Suprapubic skin (tissue), 4 donors: ENCODE measurements around the gene NPAS3. TPM values are rescaled to one million over a fixed set of nuclear protein-coding genes. Genes with fewer than 3 reads are reported as not detected.

Experiments
- DNase-seq, 2 donors: peaks; one replicate each; pipeline ENCODE4 v3.0.0-alpha.2; 2019; ENCODE audit warnings: low spot score in 2 of 2
- H3K27ac ChIP-seq: fragments of 200-600 bp; sonication (generic); one replicate; pipeline ENCODE4 v1.5.1; 2019
- H3K27me3 ChIP-seq: fragments of 200-600 bp; sonication (generic); one replicate; pipeline ENCODE4 v1.5.1; 2019
- H3K36me3 ChIP-seq: fragments of 200-600 bp; sonication (generic); one replicate; pipeline ENCODE4 v1.5.1; 2019
- H3K4me1 ChIP-seq: fragments of 200-600 bp; sonication (generic); one replicate; pipeline ENCODE4 v1.5.1; 2019
- H3K4me3 ChIP-seq: fragments of 200-600 bp; sonication (generic); one replicate; pipeline ENCODE4 v1.5.1; 2019; ENCODE audit warnings: mild to moderate bottlenecking
- H3K9me3 ChIP-seq: fragments of 200-600 bp; sonication (generic); one replicate; pipeline ENCODE4 v1.5.1; 2019
- EP300 ChIP-seq: sonication (generic); formaldehyde crosslinking; IDR thresholded peaks from one replicate; pipeline ENCODE4 v1.6.1; 2017; ENCODE audit warnings: antibody characterized with exemption
- POLR2A ChIP-seq, 2 donors: fragments of 450-650 bp; IDR thresholded peaks; one replicate each; pipeline ENCODE4 v1.6.1; 2017; ENCODE audit warnings: antibody characterized with exemption in 2 of 2, mild to moderate bottlenecking in 2 of 2, moderate library complexity in 2 of 2
- POLR2AphosphoS5 ChIP-seq, 3 donors: sonication (generic); formaldehyde crosslinking; IDR thresholded peaks; one replicate each; pipeline ENCODE4 v1.6.1; 2017; ENCODE audit warnings: antibody characterized with exemption in 3 of 3
- WGBS: methylation state at CpG from one replicate; pipeline ENCODE4 v1.1.5; 2018; 5-methylcytosine and 5-hydroxymethylcytosine counted together
- total RNA-seq, 4 donors: library from RNA; depleted of rRNA; stranded (reverse); fragments of >200 nt; gene quantifications; one replicate each; pipeline ENCODE4 v1.1.0, GENCODE V29; 2016
- TF ChIP-seq, protein P1 (sequence below), 2 donors: fragments of 200-600 bp in 1 of 2; fragments of 450-650 bp in 1 of 2; sonication (generic) in 1 of 2; IDR thresholded peaks; one replicate each; pipeline ENCODE4 v1.5.1; 2016 to 2019; ENCODE audit warnings: antibody characterized with exemption in 2 of 2, mild to moderate bottlenecking in 1 of 2, moderate library complexity in 1 of 2

The NPAS3 gene
- total RNA-seq, 4 donors from 2014 or later: 0.17 to 0.45 (median 0.29) TPM; not detected in 1

GRCh38 chr14:33449268-33449667 is 510.6 kb downstream of the NPAS3 start:
- H3K9me3 ChIP-seq: no peaks in the 10 kb centered on the region
- no peaks in the 10 kb centered on the region for H3K36me3 ChIP-seq
- TF ChIP-seq, protein P1, sequence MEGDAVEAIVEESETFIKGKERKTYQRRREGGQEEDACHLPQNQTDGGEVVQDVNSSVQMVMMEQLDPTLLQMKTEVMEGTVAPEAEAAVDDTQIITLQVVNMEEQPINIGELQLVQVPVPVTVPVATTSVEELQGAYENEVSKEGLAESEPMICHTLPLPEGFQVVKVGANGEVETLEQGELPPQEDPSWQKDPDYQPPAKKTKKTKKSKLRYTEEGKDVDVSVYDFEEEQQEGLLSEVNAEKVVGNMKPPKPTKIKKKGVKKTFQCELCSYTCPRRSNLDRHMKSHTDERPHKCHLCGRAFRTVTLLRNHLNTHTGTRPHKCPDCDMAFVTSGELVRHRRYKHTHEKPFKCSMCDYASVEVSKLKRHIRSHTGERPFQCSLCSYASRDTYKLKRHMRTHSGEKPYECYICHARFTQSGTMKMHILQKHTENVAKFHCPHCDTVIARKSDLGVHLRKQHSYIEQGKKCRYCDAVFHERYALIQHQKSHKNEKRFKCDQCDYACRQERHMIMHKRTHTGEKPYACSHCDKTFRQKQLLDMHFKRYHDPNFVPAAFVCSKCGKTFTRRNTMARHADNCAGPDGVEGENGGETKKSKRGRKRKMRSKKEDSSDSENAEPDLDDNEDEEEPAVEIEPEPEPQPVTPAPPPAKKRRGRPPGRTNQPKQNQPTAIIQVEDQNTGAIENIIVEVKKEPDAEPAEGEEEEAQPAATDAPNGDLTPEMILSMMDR (IDR thresholded peaks at IDR 0.05): no peak
- TF ChIP-seq POLR2A (IDR thresholded peaks at IDR 0.05): no peak
- no peak for DNase-seq
- H3K27ac ChIP-seq: no peak overlapping the region
- no peaks in the 10 kb centered on the region for H3K4me1 ChIP-seq
- H3K4me3 ChIP-seq: no peak overlapping the region
- WGBS: 74% methylated on average over 2 of the region's 2 CpGs
- H3K27me3 ChIP-seq: no peaks in the 10 kb centered on the region

DNA sequence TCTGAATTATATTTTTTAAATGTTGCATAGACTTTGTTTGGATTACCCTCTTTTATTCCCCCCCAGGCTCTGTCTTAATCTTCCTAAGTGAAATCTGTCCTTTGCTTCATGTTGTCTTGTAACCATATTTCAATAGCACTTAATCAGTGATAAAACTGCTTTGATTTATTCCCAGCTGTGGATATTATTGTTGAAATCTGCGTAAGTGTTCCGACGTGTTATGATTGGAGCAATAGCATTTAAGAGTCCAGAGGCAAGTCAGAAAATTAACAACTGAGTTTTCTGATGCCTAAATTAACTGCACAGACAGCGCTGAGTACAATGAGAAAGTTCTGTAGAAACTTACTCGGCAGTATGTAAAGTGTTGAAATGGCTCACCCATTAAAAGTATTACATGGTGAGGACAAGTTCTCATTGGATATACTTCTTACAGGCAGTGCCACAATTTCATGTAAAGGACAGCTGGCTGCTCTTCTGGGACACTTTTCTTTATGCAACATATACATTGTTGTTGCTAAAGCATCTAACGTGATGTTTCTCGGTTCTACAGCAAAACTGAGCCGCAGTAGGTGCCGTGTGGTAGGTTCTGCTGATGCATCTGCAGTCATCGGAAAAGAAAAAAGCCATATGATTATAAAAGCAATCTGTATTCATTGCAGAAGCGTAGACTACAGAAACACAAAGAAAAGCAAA is 511.2 kb downstream of the NPAS3 start:
- no peak for DNase-seq
- H3K9me3 ChIP-seq: no peaks in the 10 kb centered on the region
- no peak for TF ChIP-seq EP300
- TF ChIP-seq POLR2AphosphoS5 (IDR thresholded peaks at IDR 0.05): no peak
- no peak for TF ChIP-seq POLR2A (IDR thresholded peaks at IDR 0.05)
- TF ChIP-seq, protein P1 (IDR thresholded peaks at IDR 0.05): no peak
- H3K4me3 ChIP-seq: no peak overlapping the region
- no peaks in the 10 kb centered on the region for H3K27me3 ChIP-seq
- H3K4me1 ChIP-seq: no peaks in the 10 kb centered on the region
- no peak overlapping the region for H3K27ac ChIP-seq
- no peaks in the 10 kb centered on the region for H3K36me3 ChIP-seq
- WGBS: 73% methylated on average over 11 of the region's 11 CpGs

- no peak overlapping the region for H3K27ac ChIP-seq
- H3K27me3 ChIP-seq: no peaks in the 10 kb centered on the region
- TF ChIP-seq, protein P1 (IDR thresholded peaks at IDR 0.05): no peak
- TF ChIP-seq POLR2AphosphoS5 (IDR thresholded peaks at IDR 0.05) (no peak), EP300 (no peak), POLR2A (IDR thresholded peaks at IDR 0.05) (no peak)
- WGBS: 74% methylated on average over 2 of the region's 2 CpGs
- no peaks in the 10 kb centered on the region for H3K4me1 ChIP-seq
- no peaks in the 10 kb centered on the region for H3K36me3 ChIP-seq
- no peak overlapping the region for H3K4me3 ChIP-seq
- DNase-seq: no peak
- no peaks in the 10 kb centered on the region for H3K9me3 ChIP-seq
These were observed 511.7 kb downstream of the NPAS3 start for GRCh38 chr14:33450416-33450815.

DNA sequence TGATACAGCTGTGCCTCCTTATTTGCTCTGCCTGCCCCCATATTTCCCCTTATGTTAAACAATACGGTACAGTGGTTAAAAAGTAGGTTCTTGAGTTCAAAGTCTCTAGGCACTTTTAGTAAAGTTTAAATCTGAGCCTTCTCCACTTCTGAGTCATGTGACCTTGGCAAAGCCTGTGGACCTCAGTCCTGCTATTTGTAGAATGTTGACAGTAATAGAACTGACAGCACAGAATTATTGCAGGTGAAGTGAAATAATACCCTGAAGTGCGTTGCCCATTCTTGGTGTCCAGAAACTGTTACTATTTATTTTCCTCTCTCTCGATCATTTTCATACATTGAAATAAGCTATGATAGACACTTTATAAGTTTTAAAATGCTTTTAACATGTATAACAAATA is 512.5 kb downstream of the NPAS3 start:
- DNase-seq: no peak
- H3K4me1 ChIP-seq: no peaks in the 10 kb centered on the region

GRCh38 chr14:33452995-33453394 is 514.3 kb downstream of the NPAS3 start:
- no peak for TF ChIP-seq POLR2A (IDR thresholded peaks at IDR 0.05)
- TF ChIP-seq, protein P1 (IDR thresholded peaks at IDR 0.05): no peak
- no peak for TF ChIP-seq EP300
- no peak for TF ChIP-seq POLR2AphosphoS5 (IDR thresholded peaks at IDR 0.05)
- no peaks in the 10 kb centered on the region for H3K27me3 ChIP-seq
- WGBS: 92% methylated on average over 3 of the region's 3 CpGs

More for the DNA sequence above, 512.5 kb downstream of the NPAS3 start:
- no peaks in the 10 kb centered on the region for H3K36me3 ChIP-seq
- 94% methylated on average over 3 of the region's 3 CpGs for WGBS
- no peak overlapping the region for H3K4me3 ChIP-seq
- TF ChIP-seq POLR2A (IDR thresholded peaks at IDR 0.05): no peak
- no peak for TF ChIP-seq EP300
- TF ChIP-seq, protein P1 (IDR thresholded peaks at IDR 0.05): no peak
- no peak for TF ChIP-seq POLR2AphosphoS5 (IDR thresholded peaks at IDR 0.05)
- H3K9me3 ChIP-seq: no peaks in the 10 kb centered on the region
- no peaks in the 10 kb centered on the region for H3K27me3 ChIP-seq
- H3K27ac ChIP-seq: no peak overlapping the region

More at GRCh38 chr14:33452995-33453394, 514.3 kb downstream of the NPAS3 start:
- Histone ChIP-seq H3K27ac (no peak overlapping the region), H3K4me3 (no peak overlapping the region), H3K4me1 (peaks cover 6% of the 10 kb centered on the region), H3K9me3 (no peaks in the 10 kb centered on the region), H3K36me3 (no peaks in the 10 kb centered on the region)
- DNase-seq: no peak
